PC-3 (cell line): Measurements from ENCODE around the gene SYT1. TPM values are rescaled to one million over a fixed set of nuclear protein-coding genes. Genes with fewer than 3 reads are reported as not detected.

ENCODE experiments used
- ATAC-seq: fragments of 200-7000 bp; cut with Tn5 transposase; 2 replicates; pipeline ENCODE4 v1.9.1; 2020; ENCODE audit warnings: mild to moderate bottlenecking, moderate library complexity
- BruUV-seq: library from RNA; stranded (reverse); fragments of 400-500 nt; replicated peaks from 2 replicates; lab custom pipeline; 2021; lab: Mats Ljungman, UMichigan
- CTCF ChIA-PET: fragments of 300-600 bp; sonication (Branson Sonifier 250); formaldehyde crosslinking; loops from one replicate; lab custom pipeline; 2022; ENCODE audit warnings: antibody characterized with exemption; lab: Charles Lee
- POLR2A ChIA-PET: fragments of 300-600 bp; sonication (Branson Sonifier 250); formaldehyde crosslinking; loops from one replicate; lab custom pipeline; 2022; ENCODE audit warnings: antibody characterized with exemption; ENCODE audit not compliant: unreplicated experiment; lab: Charles Lee
- DNase-seq: peaks from one replicate; pipeline ENCODE4 v3.0.0-alpha.2; 2015
- H2AFZ ChIP-seq: fragments of 300-600 bp; sonication (generic); 2 replicates; pipeline ENCODE4 v1.6.0; 2016; ENCODE audit warnings: antibody characterized with exemption, low read length
- H3F3A ChIP-seq: fragments of 300-600 bp; sonication (generic); one replicate; pipeline ENCODE4 v1.6.0; 2017; ENCODE audit warnings: antibody characterized with exemption, low read length, control low read depth, mild to moderate bottlenecking; ENCODE audit not compliant: unreplicated experiment
- H3K27ac ChIP-seq: fragments of 300-600 bp; sonication (generic); 2 replicates; pipeline ENCODE4 v1.5.1; 2016; ENCODE audit warnings: mild to moderate bottlenecking, low read length
- H3K27me3 ChIP-seq: fragments of 300-600 bp; sonication (generic); 2 replicates; pipeline ENCODE4 v1.6.1; 2016; ENCODE audit warnings: low read length, mixed read lengths
- H3K36me3 ChIP-seq: fragments of 300-600 bp; sonication (generic); 2 replicates; pipeline ENCODE4 v1.6.1; 2016; ENCODE audit warnings: low read depth, mixed run types, low read length, mixed read lengths
- H3K4me1 ChIP-seq: fragments of 300-600 bp; sonication (generic); 2 replicates; pipeline ENCODE4 v1.5.1; 2016; ENCODE audit warnings: low read length; ENCODE audit not compliant: insufficient read depth
- H3K4me2 ChIP-seq: fragments of 300-600 bp; sonication (generic); 2 replicates; pipeline ENCODE4 v1.6.0; 2016; ENCODE audit warnings: low read length
- H3K4me3 ChIP-seq: fragments of 300-600 bp; sonication (generic); 2 replicates; pipeline ENCODE4 v1.5.1; 2016; ENCODE audit warnings: mild to moderate bottlenecking, low read length, mixed read lengths
- H3K79me2 ChIP-seq: fragments of 300-600 bp; sonication (generic); 2 replicates; pipeline ENCODE4 v1.6.1; 2017; ENCODE audit warnings: low read length, mixed read lengths
- H3K9ac ChIP-seq: fragments of 300-600 bp; sonication (generic); 2 replicates; pipeline ENCODE4 v1.6.0; 2016; ENCODE audit warnings: mild to moderate bottlenecking, low read length
- H3K9me2 ChIP-seq: fragments of 300-600 bp; sonication (generic); replicated peaks from 2 replicates; pipeline ENCODE4 v1.6.1; 2016; ENCODE audit warnings: mixed run types, low read length, mixed read lengths
- H3K9me3 ChIP-seq: fragments of 300-600 bp; sonication (generic); 2 replicates; pipeline ENCODE4 v1.6.1; 2016; ENCODE audit warnings: low read length, mixed read lengths
- H4K20me1 ChIP-seq: fragments of 300-600 bp; sonication (generic); 2 replicates; pipeline ENCODE4 v1.6.1; 2016; ENCODE audit warnings: low read length, mixed read lengths
- CTCF ChIP-seq: fragments of 300-600 bp; sonication (generic); conservative IDR thresholded peaks from 2 replicates; pipeline ENCODE4 v1.5.1; 2017; ENCODE audit warnings: antibody characterized with exemption, low read depth, mild to moderate bottlenecking, low read length
- EZH2 ChIP-seq: fragments of 300-600 bp; sonication (generic); IDR thresholded peaks from one replicate; pipeline ENCODE4 v1.6.1; 2017; ENCODE audit warnings: antibody characterized with exemption, mild to moderate bottlenecking, low read length; ENCODE audit not compliant: unreplicated experiment
- EZH2phosphoT487 ChIP-seq: fragments of 300-600 bp; sonication (generic); IDR thresholded peaks from 2 replicates; pipeline ENCODE4 v1.6.1; 2018; ENCODE audit warnings: mild to moderate bottlenecking, antibody characterized with exemption, low read length, borderline replicate concordance
- intact Hi-C: fragments of 100-400 bp; cut with micrococcal nuclease; formaldehyde crosslinking; loops from 2 replicates; pipeline ENCODE4 v1.9.0; 2023
- total RNA-seq: library from RNA; depleted of rRNA; stranded (reverse); fragments of >200 nt; gene quantifications from 2 replicates; pipeline ENCODE4 v1.2.3, GENCODE V29; 2014

SYT1 gene
- total RNA-seq, 1 experiment from 2014 or later, result 0.51 TPM

- Histone ChIP-seq H3K9ac (no peak overlapping the region), H3K4me1 (peaks cover 27% of the 10 kb centered on the region), H2AFZ (no peak overlapping the region), H3K4me3 (no peak overlapping the region), H3K27me3 (no peaks in the 10 kb centered on the region), H3K36me3 (no peaks in the 10 kb centered on the region), H4K20me1 (no peaks in the 10 kb centered on the region), H3K4me2 (no peak overlapping the region), H3K9me3 (no peaks in the 10 kb centered on the region), H3K27ac (no peak overlapping the region), H3F3A (no peaks in the 10 kb centered on the region), H3K79me2 (no peaks in the 10 kb centered on the region), H3K9me2 (no peaks in the 10 kb centered on the region)
- ChIA-PET CTCF (interaction anchor here (0.7 to 1.0 kb wide), 2 partner anchors 53 to 109 kb away, joined by 3 to 4 read pairs; no protein-coding TSS in a partner anchor), POLR2A (no interaction called here)
- BruUV-seq, result no TSS peak
- TF ChIP-seq EZH2phosphoT487, result no peak
- no peak for TF ChIP-seq CTCF
- no peak for TF ChIP-seq EZH2
- DNase-seq (peak; percentile 28), ATAC-seq (no peak)
- intact Hi-C loops, result no loop called here
Measured at GRCh38 chr12:79438480-79439174, 574.1 kb downstream of the SYT1 start.

- Histone ChIP-seq H3K9me2 (no peaks in the 10 kb centered on the region), H3K27me3 (no peaks in the 10 kb centered on the region), H3K9me3 (no peaks in the 10 kb centered on the region), H4K20me1 (no peaks in the 10 kb centered on the region), H2AFZ (no peak overlapping the region), H3F3A (no peaks in the 10 kb centered on the region), H3K9ac (no peak overlapping the region), H3K79me2 (no peaks in the 10 kb centered on the region), H3K27ac (no peak overlapping the region), H3K4me2 (no peak overlapping the region), H3K36me3 (no peaks in the 10 kb centered on the region), H3K4me1 (peaks cover 25% of the 10 kb centered on the region), H3K4me3 (no peak overlapping the region)
- DNase-seq (no peak), ATAC-seq (no peak)
- ChIA-PET POLR2A (no interaction called here), CTCF (interaction anchor here (0.7 to 1.0 kb wide), 2 partner anchors 53 to 108 kb away, joined by 3 to 4 read pairs; no protein-coding TSS in a partner anchor)
- intact Hi-C loops, result no loop called here
- no peak for TF ChIP-seq CTCF
- no peak for TF ChIP-seq EZH2phosphoT487
- no peak for TF ChIP-seq EZH2
- BruUV-seq, result no TSS peak
Measured at GRCh38 chr12:79439175-79439825, 574.7 kb downstream of the SYT1 start.
